ENCODE results near the gene NAA80.

NAA80 gene

GRCh38 chr3:50298836-50299637 is at the start of gene NAA80, which contains the start of gene HYAL3:
Gene NAA80, minus strand, starts transcription at chr3:50299405. Its CDS starts 1,942 bp downstream, at chr3:50297463.
Gene HYAL3, minus strand, starts transcription at chr3:50299405. Its CDS starts 3,803 bp downstream, at chr3:50295602.
- peak; percentile 98 for DNase-seq (ENCODE audit: low read depth in 2 of 2)

GRCh38 chr3:50347187-50347813 is 48.1 kb upstream of the NAA80 start:
- peak; percentile 41 to 50 for DNase-seq (ENCODE audit: low read depth in 2 of 2)

- DNase-seq (ENCODE audit: low read depth in 2 of 2): peak; percentile 46 to 50
Observed at GRCh38 chr3:50345586-50346234, 46.5 kb upstream of the NAA80 start, which contains the start of gene ZMYND10. Gene ZMYND10, minus strand, starts transcription at chr3:50345732. Its CDS starts 153 bp downstream, at chr3:50345579.

GRCh38 chr3:50345008-50345407 is 45.8 kb upstream of the NAA80 start:
- DNase-seq (ENCODE audit: low read depth in 2 of 2): no peak

- DNase-seq (ENCODE audit: low read depth in 2 of 2): no peak
Observed at GRCh38 chr3:50342813-50343633, 43.8 kb upstream of the NAA80 start.

GRCh38 chr3:50341996-50342650 is 42.9 kb upstream of the NAA80 start:
- no peak for DNase-seq (ENCODE audit: low read depth in 2 of 2)

- DNase-seq (ENCODE audit: low read depth in 2 of 2): no peak
Observed at GRCh38 chr3:50341537-50341936, 42.3 kb upstream of the NAA80 start.

GRCh38 chr3:50340448-50341329 is 41.5 kb upstream of the NAA80 start, which contains the start of gene RASSF1:
Gene RASSF1, minus strand, starts transcription at chr3:50340836. Its CDS starts 31 bp downstream, at chr3:50340805.
- peak in 1 of 2 donors; percentile 37 for DNase-seq (ENCODE audit: low read depth in 2 of 2)

GRCh38 chr3:50340147-50340447 is 40.9 kb upstream of the NAA80 start:
- no peak for DNase-seq (ENCODE audit: low read depth in 2 of 2)

GRCh38 chr3:50339485-50340146 is 40.4 kb upstream of the NAA80 start:
- no peak for DNase-seq (ENCODE audit: low read depth in 2 of 2)

GRCh38 chr3:50338965-50339364 is 39.8 kb upstream of the NAA80 start:
- DNase-seq (ENCODE audit: low read depth in 2 of 2): no peak

- DNase-seq (ENCODE audit: low read depth in 2 of 2): peak; percentile 82 to 86
Observed at GRCh38 chr3:50337175-50337861, 38.1 kb upstream of the NAA80 start.

GRCh38 chr3:50336452-50337174 is 37.4 kb upstream of the NAA80 start:
- no peak for DNase-seq (ENCODE audit: low read depth in 2 of 2)

- no peak for DNase-seq (ENCODE audit: low read depth in 2 of 2)
Observed at GRCh38 chr3:50334339-50335075, 35.3 kb upstream of the NAA80 start.

GRCh38 chr3:50333744-50334328 is 34.6 kb upstream of the NAA80 start:
- DNase-seq (ENCODE audit: low read depth in 2 of 2): no peak

GRCh38 chr3:50331364-50331907 is 32.2 kb upstream of the NAA80 start:
- no peak for DNase-seq (ENCODE audit: low read depth in 2 of 2)

- no peak for DNase-seq (ENCODE audit: low read depth in 2 of 2)
Observed at GRCh38 chr3:50330330-50330729, 31.1 kb upstream of the NAA80 start.

All from stimulated activated CD8-positive, alpha-beta memory T cell treated with anti-CD3 and anti-CD28 coated beads, Interleukin-7, amount 100 ng/mL, for 1 hour (primary cell).